Measurements from ENCODE around the gene MGRN1. TPM values are rescaled to one million over a fixed set of nuclear protein-coding genes. Genes with fewer than 3 reads are reported as not detected.
A peak's percentile ranks its signal among the peaks of the same experiment; 100 is the strongest.

The MGRN1 gene
- total and polyA plus RNA-seq, 2 donors (not counting 3 experiments of a cell fraction or from before 2014, with no cell fraction given), result 15.6 to 73.0 TPM

DNA sequence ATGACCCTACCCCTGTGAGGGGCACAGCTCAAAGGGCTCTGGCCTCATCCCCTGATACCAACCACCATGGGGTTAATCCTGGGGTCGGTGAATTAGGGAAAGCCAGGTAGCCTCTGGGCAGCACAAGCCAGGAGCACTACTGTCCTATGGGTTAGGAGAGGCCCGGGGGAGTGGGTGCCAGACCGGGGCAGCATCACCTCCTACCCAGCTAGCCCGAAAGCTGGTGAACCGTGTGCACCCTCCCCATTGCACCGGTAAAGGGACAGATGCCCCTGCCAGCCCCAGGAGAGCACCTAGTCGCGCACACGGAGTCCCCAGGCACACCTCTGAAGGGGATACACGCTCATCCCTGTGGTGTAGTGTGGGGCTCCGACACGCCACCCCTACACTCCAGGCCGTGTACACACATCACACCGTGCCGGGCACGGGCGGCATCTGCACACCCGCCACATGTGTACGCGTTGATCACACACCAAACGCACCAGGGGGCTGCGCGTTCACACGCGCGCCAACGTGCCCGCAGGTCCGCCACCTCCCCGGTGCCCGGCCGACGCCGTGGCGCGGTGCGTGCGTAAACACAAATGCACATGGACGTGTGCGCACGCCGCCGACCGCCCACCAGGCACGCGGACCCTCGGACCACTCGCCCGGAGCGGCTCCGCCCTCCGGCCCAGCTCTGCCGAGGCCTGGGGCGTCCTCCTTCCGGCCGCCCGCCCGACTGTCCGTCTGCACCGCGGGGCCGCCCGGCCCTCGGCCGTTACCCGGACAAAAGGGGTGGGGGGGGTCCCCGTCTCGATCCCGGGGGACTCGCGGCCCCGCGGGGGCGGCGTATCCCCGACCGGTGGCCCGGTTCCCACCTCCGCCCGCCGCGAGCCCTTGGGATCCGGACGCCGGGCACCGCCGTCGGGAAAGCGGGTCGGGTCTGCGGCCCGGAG lies 10.7 kb upstream of the MGRN1 start:
- dilution Hi-C loops (cut with MboI; ENCODE audit: extremely low pct_ligation_motif_present, low sequenced_read_pairs), result no loop called here
- FAIRE-seq, result peak; percentile 15
- TF ChIP-seq POLR2A (IDR thresholded peaks at IDR 0.05; ENCODE audit: low read depth, low read length) (no peak), FOS (IDR thresholded peaks at IDR 0.05; ENCODE audit: borderline replicate concordance, insufficient read depth, low read length) (no peak)
- TF ChIP-seq, protein P1, sequence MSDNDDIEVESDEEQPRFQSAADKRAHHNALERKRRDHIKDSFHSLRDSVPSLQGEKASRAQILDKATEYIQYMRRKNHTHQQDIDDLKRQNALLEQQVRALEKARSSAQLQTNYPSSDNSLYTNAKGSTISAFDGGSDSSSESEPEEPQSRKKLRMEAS (IDR thresholded peaks at IDR 0.05; ENCODE audit: insufficient read depth, insufficient read length), result peak; percentile 58
- H3K9me1 ChIP-seq (replicated peaks; ENCODE audit: control insufficient read depth, extremely low read depth, insufficient read depth, low read length), result no peaks in the 10 kb centered on the region
- H3K27me3 ChIP-seq (ENCODE audit: control insufficient read depth in 2 of 2, insufficient read depth in 2 of 2, low read length in 2 of 2), result no peaks in the 10 kb centered on the region
- ChIA-PET CTCF (interaction anchor here (1.0 kb wide), 1 partner anchor 78 kb away, joined by 3 read pairs; no protein-coding TSS in a partner anchor), POLR2A (interaction anchor here (0.6 kb wide), 1 partner anchor 120 kb away, joined by 3 read pairs; no protein-coding TSS in a partner anchor)
- intact Hi-C loops (cut with micrococcal nuclease), result loop anchor here (5.0 kb wide), 2 partner anchors 77 to 343 kb away; partner anchors contain the start of genes CDIP1 and SEC14L5
- H3K9ac ChIP-seq (replicated peaks; ENCODE audit: extremely low read depth, insufficient read depth, low read length), result peak overlapping the region; percentile 77
- peak; percentile 44 for DNase-seq (ENCODE audit: low read depth, low spot score)
- H3K4me3 ChIP-seq (replicated peaks in 1 of 3; ENCODE audit: insufficient read depth in 1 of 3, low read depth in 1 of 3, low read length in 3 of 3), result peak overlapping the region; percentile 47 to 85 (median 52)
- no TSS peak for BruUV-seq (replicated peaks)
- H2AFZ ChIP-seq (ENCODE audit: low read depth, low read length), result peak overlapping the region; percentile 32
- peaks cover 0 to 2% of the 10 kb centered on the region in 2 experiments for H3K36me3 ChIP-seq (ENCODE audit: control insufficient read depth in 2 of 2, extremely low read depth in 1 of 2, insufficient read depth in 2 of 2, low read length in 2 of 2)
- H3K27ac ChIP-seq (ENCODE audit: insufficient read depth, low read depth, low read length), result peak overlapping the region; percentile 54
- no peaks in the 10 kb centered on the region for H3K9me3 ChIP-seq (replicated peaks; ENCODE audit: control insufficient read depth, insufficient read depth, low read length)
- H3K4me2 ChIP-seq (ENCODE audit: insufficient read depth, low read length), result peak overlapping the region; percentile 49
- no peaks in the 10 kb centered on the region for H4K20me1 ChIP-seq (replicated peaks; ENCODE audit: control insufficient read depth, extremely low read depth, insufficient read depth, low read length)
- peaks cover 21% of the 10 kb centered on the region for H3K4me1 ChIP-seq (ENCODE audit: control insufficient read depth, extremely low read depth, insufficient read depth, low read length)
- H3K79me2 ChIP-seq (ENCODE audit: control insufficient read depth, insufficient read depth, low read length), result peaks cover 19% of the 10 kb centered on the region

DNA sequence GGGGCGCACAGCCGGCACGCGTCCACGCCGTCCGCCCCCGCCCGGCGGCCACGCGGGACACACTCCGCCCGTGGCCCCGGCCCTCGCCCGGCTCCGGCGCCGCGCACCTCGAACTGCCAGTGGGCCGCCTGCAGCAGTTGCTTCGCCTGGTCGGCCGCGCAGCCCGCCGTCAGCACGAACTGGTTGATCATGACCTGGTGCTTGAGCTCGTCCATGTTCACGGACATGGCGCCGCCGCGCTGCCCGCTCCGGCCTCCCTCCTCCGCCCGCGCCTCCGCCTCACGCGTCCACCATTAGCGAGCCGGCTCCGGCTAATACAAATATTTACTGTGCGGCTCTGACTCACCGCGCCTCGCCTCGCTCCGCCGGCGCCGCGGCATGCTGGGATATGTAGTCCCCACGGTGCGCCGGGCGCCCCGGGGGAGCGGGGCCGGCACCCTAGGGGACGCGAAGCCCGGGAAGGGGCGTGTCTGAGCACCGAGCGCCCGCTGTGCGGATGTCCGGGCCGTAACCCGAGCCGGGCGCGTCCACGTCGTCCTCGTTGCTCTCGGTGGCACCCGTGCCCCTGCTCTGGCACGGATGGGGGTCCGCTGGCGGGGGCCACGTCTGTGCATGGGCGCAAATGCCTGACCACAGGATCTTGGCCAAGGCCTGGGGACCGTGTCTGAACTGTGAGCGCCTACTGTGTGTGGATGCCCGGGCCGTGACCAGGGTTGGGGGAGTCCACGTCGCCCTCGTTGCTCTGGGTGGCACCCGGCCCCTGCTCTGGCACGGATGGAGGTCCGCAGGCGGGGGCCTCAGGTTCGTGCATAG lies 9.8 kb upstream of the MGRN1 start, which contains the start of gene UBALD1:
TSS of gene UBALD1 (minus strand) at position 318 of the 813 bp plus-strand sequence. CDS start at position 227, 91 bp downstream.
- Histone ChIP-seq H4K20me1 (replicated peaks; ENCODE audit: control insufficient read depth, extremely low read depth, insufficient read depth, low read length) (no peaks in the 10 kb centered on the region), H2AFZ (ENCODE audit: low read depth, low read length) (peak within 1 kb of the TSS; percentile 97), H3K4me1 (ENCODE audit: control insufficient read depth, extremely low read depth, insufficient read depth, low read length) (peaks cover 21% of the 10 kb centered on the region), H3K4me2 (ENCODE audit: insufficient read depth, low read length) (peak within 1 kb of the TSS; percentile 49), H3K4me3 (replicated peaks in 1 of 3; ENCODE audit: insufficient read depth in 1 of 3, low read depth in 1 of 3, low read length in 3 of 3) (peak within 1 kb of the TSS; percentile 47 to 85 (median 52)), H3K27ac (ENCODE audit: insufficient read depth, low read depth, low read length) (peak within 1 kb of the TSS; percentile 79), H3K9me3 (replicated peaks; ENCODE audit: control insufficient read depth, insufficient read depth, low read length) (no peaks in the 10 kb centered on the region), H3K27me3 (ENCODE audit: control insufficient read depth in 2 of 2, insufficient read depth in 2 of 2, low read length in 2 of 2) (no peaks in the 10 kb centered on the region), H3K9me1 (replicated peaks; ENCODE audit: control insufficient read depth, extremely low read depth, insufficient read depth, low read length) (no peaks in the 10 kb centered on the region), H3K36me3 (ENCODE audit: control insufficient read depth in 2 of 2, extremely low read depth in 1 of 2, insufficient read depth in 2 of 2, low read length in 2 of 2) (no peaks in the 10 kb centered on the region), H3K9ac (replicated peaks; ENCODE audit: extremely low read depth, insufficient read depth, low read length) (peak within 1 kb of the TSS; percentile 77), H3K79me2 (ENCODE audit: control insufficient read depth, insufficient read depth, low read length) (peaks cover 19% of the 10 kb centered on the region)
- TF ChIP-seq FOS (IDR thresholded peaks at IDR 0.05; ENCODE audit: borderline replicate concordance, insufficient read depth, low read length) (peak; percentile 90), POLR2A (IDR thresholded peaks at IDR 0.05; ENCODE audit: low read depth, low read length) (peak; percentile 75), GATA2 (IDR thresholded peaks at IDR 0.05; ENCODE audit: insufficient read depth, insufficient read length, low read depth, low read length) (no peak), POLR2AphosphoS5 (IDR thresholded peaks at IDR 0.05; ENCODE audit: insufficient read depth, low read depth, low read length) (peak; percentile 69), JUN (IDR thresholded peaks at IDR 0.05; ENCODE audit: borderline replicate concordance, insufficient read depth, insufficient read length, low read depth) (peak; percentile 25), EZH2 (IDR thresholded peaks at IDR 0.05; ENCODE audit: borderline replicate concordance, low read depth, low read length, severe bottlenecking) (no peak)
- TF ChIP-seq, protein P1 (IDR thresholded peaks at IDR 0.05; ENCODE audit: insufficient read depth, insufficient read length), result peak; percentile 16
- TF ChIP-seq, protein P2, sequence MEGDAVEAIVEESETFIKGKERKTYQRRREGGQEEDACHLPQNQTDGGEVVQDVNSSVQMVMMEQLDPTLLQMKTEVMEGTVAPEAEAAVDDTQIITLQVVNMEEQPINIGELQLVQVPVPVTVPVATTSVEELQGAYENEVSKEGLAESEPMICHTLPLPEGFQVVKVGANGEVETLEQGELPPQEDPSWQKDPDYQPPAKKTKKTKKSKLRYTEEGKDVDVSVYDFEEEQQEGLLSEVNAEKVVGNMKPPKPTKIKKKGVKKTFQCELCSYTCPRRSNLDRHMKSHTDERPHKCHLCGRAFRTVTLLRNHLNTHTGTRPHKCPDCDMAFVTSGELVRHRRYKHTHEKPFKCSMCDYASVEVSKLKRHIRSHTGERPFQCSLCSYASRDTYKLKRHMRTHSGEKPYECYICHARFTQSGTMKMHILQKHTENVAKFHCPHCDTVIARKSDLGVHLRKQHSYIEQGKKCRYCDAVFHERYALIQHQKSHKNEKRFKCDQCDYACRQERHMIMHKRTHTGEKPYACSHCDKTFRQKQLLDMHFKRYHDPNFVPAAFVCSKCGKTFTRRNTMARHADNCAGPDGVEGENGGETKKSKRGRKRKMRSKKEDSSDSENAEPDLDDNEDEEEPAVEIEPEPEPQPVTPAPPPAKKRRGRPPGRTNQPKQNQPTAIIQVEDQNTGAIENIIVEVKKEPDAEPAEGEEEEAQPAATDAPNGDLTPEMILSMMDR (IDR thresholded peaks at IDR 0.05; ENCODE audit: extremely low read depth in 1 of 2, insufficient read depth in 1 of 2, low read depth in 1 of 2, low read length in 2 of 2), result no peak
- dilution Hi-C loops (cut with MboI; ENCODE audit: extremely low pct_ligation_motif_present, low sequenced_read_pairs) (no loop called here), intact Hi-C loops (cut with micrococcal nuclease) (loop anchor here (5.0 kb wide), 2 partner anchors 77 to 343 kb away; partner anchors contain the start of genes CDIP1 and SEC14L5)
- ChIA-PET POLR2A (interaction anchor here (0.6 kb wide), 1 partner anchor 121 kb away, joined by 3 read pairs; no protein-coding TSS in a partner anchor), CTCF (no interaction called here)
- no TSS peak for BruUV-seq (replicated peaks)
- FAIRE-seq (peak; percentile 84), DNase-seq (ENCODE audit: low read depth, low spot score) (peak; percentile 83)

Measured in endothelial cell of umbilical vein (primary cell).